ENCODE measurements around the gene KANSL1.

Gene KANSL1

GRCh38 chr17:46135126-46135812, 58.0 kb downstream of the KANSL1 start:
- H3K27ac ChIP-seq: no peak overlapping the region
- POLR2A ChIA-PET (ENCODE audit: low non-redundant PET): no interaction called here
- DNase-seq (ENCODE audit: low spot score): no peak
- CTCF ChIA-PET: interaction anchor here (0.5 to 1.1 kb wide), 3 partner anchors 11 to 591 kb away, joined by 3 to 4 read pairs (median 3); no protein-coding TSS in a partner anchor
- TF ChIP-seq CTCF (conservative IDR thresholded peaks at IDR 0.05; ENCODE audit: low read depth): no peak

- no peak overlapping the region for H3K27ac ChIP-seq
- ChIA-PET CTCF (no interaction called here), POLR2A (ENCODE audit: low non-redundant PET) (interaction anchor here (0.6 kb wide), 1 partner anchor 36 kb away, joined by 7 read pairs; no protein-coding TSS in a partner anchor)
- no peak for DNase-seq (ENCODE audit: low spot score)
- no peak for TF ChIP-seq CTCF (conservative IDR thresholded peaks at IDR 0.05; ENCODE audit: low read depth)
Measured at GRCh38 chr17:46129302-46129701, 63.9 kb downstream of the KANSL1 start.

- no peak overlapping the region for H3K27ac ChIP-seq
- ChIA-PET CTCF (interaction anchor here (0.7 kb wide), 1 partner anchor 43 kb away, joined by 5 read pairs; no protein-coding TSS in a partner anchor), POLR2A (ENCODE audit: low non-redundant PET) (no interaction called here)
- TF ChIP-seq CTCF (conservative IDR thresholded peaks at IDR 0.05; ENCODE audit: low read depth): no peak
- DNase-seq (ENCODE audit: low spot score): no peak
Measured at GRCh38 chr17:46128453-46128852, 64.8 kb downstream of the KANSL1 start.

- POLR2A ChIA-PET (ENCODE audit: low non-redundant PET): no interaction called here
- H3K27ac ChIP-seq: no peak overlapping the region
- CTCF ChIA-PET: interaction anchor here (0.6 to 1.3 kb wide), 3 partner anchors 9 to 85 kb away, joined by 3 read pairs; no protein-coding TSS in a partner anchor
- TF ChIP-seq CTCF (conservative IDR thresholded peaks at IDR 0.05; ENCODE audit: low read depth): no peak
- no peak for DNase-seq (ENCODE audit: low spot score)
Measured at GRCh38 chr17:46127524-46127923, 65.7 kb downstream of the KANSL1 start.

GRCh38 chr17:46126840-46127239, 66.4 kb downstream of the KANSL1 start:
- CTCF ChIA-PET: interaction anchor here (0.5 to 1.3 kb wide), 5 partner anchors 9 to 86 kb away, joined by 3 to 5 read pairs (median 3); no protein-coding TSS in a partner anchor
- TF ChIP-seq CTCF (conservative IDR thresholded peaks at IDR 0.05; ENCODE audit: low read depth): no peak
- POLR2A ChIA-PET (ENCODE audit: low non-redundant PET): no interaction called here
- DNase-seq (ENCODE audit: low spot score): no peak
- no peak overlapping the region for H3K27ac ChIP-seq

GRCh38 chr17:46125831-46126230, 67.4 kb downstream of the KANSL1 start:
- DNase-seq (ENCODE audit: low spot score): no peak
- no peak overlapping the region for H3K27ac ChIP-seq
- CTCF ChIA-PET: interaction anchor here (0.5 to 0.6 kb wide), 2 partner anchors 12 to 87 kb away, joined by 5 read pairs; no protein-coding TSS in a partner anchor
- TF ChIP-seq CTCF (conservative IDR thresholded peaks at IDR 0.05; ENCODE audit: low read depth): no peak
- POLR2A ChIA-PET (ENCODE audit: low non-redundant PET): no interaction called here

All from RWPE1 (cell line).